DND-41 (cell line): Measurements from ENCODE around the gene SLC40A1.

Source experiments
- ATAC-seq: fragments of 200-7000 bp; cut with Tn5 transposase; 3 replicates; pipeline ENCODE4 v1.9.1; 2021; ENCODE audit warnings: low read depth; ENCODE audit not compliant: insufficient read depth
- DNase-seq: peaks from one replicate; pipeline ENCODE4 v3.0.0-alpha.2; 2020
- H2AFZ ChIP-seq: 2 replicates; pipeline ENCODE4 v1.6.0; 2012; ENCODE audit warnings: low read depth, low read length
- H3K27ac ChIP-seq: 2 replicates; pipeline ENCODE4 v1.5.1; 2012; ENCODE audit warnings: low read length, inconsistent platforms
- H3K27me3 ChIP-seq: fragments of 200-600 bp; sonication (generic); 2 replicates; pipeline ENCODE4 v1.6.0; 2012; ENCODE audit warnings: low read length, mild to moderate bottlenecking, inconsistent platforms; ENCODE audit not compliant: insufficient read depth, poor library complexity
- H3K36me3 ChIP-seq: 2 replicates; pipeline ENCODE4 v1.5.1; 2012; ENCODE audit warnings: low read length, inconsistent platforms; ENCODE audit not compliant: insufficient read depth
- H3K4me1 ChIP-seq: 2 replicates; pipeline ENCODE4 v1.5.1; 2012; ENCODE audit warnings: mild to moderate bottlenecking, low read length; ENCODE audit not compliant: insufficient read depth
- H3K4me2 ChIP-seq: 2 replicates; pipeline ENCODE4 v1.6.0; 2012; ENCODE audit warnings: mild to moderate bottlenecking, moderate library complexity, low read length, inconsistent platforms; ENCODE audit not compliant: insufficient read depth
- H3K4me3 ChIP-seq, 2 experiments: fragments of 200-600 bp in 1 of 2; shearing (Covaris generic) in 1 of 2; 2 replicates each; pipeline ENCODE4 v1.5.1; 2012 to 2016; ENCODE audit warnings: inconsistent platforms in 2 of 2, low read length in 2 of 2, mild to moderate bottlenecking in 2 of 2, low read depth in 1 of 2, moderate library complexity in 1 of 2
- H3K79me2 ChIP-seq: 2 replicates; pipeline ENCODE4 v1.6.0; 2012; ENCODE audit warnings: low read length, inconsistent platforms; ENCODE audit not compliant: insufficient read depth
- H3K9ac ChIP-seq: 2 replicates; pipeline ENCODE4 v1.6.0; 2012; ENCODE audit warnings: low read depth, mild to moderate bottlenecking, inconsistent platforms, low read length, moderate library complexity
- H3K9me3 ChIP-seq: 2 replicates; pipeline ENCODE4 v1.5.1; 2012; ENCODE audit warnings: low read length, moderate library complexity, mild to moderate bottlenecking, inconsistent platforms; ENCODE audit not compliant: insufficient read depth, severe bottlenecking
- H4K20me1 ChIP-seq: 2 replicates; pipeline ENCODE4 v1.6.0; 2012; ENCODE audit warnings: low read length; ENCODE audit not compliant: insufficient read depth
- EZH2 ChIP-seq: IDR thresholded peaks from 3 replicates; pipeline ENCODE4 v1.6.1; 2012; ENCODE audit warnings: borderline replicate concordance, low read depth, mild to moderate bottlenecking, moderate library complexity, low read length, inconsistent platforms; ENCODE audit not compliant: severe bottlenecking
- TF ChIP-seq, protein P1 (sequence below): IDR thresholded peaks from 2 replicates; pipeline ENCODE4 v1.5.1; 2012; ENCODE audit warnings: borderline replicate concordance, low read length, moderate library complexity, mild to moderate bottlenecking; ENCODE audit not compliant: poor library complexity, severe bottlenecking; ENCODE audit errors: extremely low read depth

SLC40A1 gene

DNA sequence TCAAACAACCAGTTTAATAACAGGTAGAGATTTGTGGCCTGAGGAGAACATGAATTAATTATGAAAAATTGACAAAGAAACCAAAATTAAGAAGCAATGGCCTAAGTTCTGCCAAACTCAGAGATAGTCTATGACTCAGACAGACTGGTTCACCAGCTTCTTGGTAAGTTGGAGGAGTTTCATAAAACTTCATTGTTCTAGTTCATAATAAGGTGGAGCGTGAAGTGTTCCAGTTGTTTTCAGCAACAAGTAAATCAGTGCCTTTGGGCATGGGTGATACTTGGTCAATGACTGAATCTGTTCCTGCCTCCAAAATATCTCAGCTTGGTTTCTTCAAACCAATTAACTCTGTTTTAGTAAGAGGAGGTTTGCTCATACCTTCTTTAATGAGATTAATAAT is 40.0 kb downstream of the SLC40A1 start:
- TF ChIP-seq EZH2: no peak
- TF ChIP-seq, protein P1, sequence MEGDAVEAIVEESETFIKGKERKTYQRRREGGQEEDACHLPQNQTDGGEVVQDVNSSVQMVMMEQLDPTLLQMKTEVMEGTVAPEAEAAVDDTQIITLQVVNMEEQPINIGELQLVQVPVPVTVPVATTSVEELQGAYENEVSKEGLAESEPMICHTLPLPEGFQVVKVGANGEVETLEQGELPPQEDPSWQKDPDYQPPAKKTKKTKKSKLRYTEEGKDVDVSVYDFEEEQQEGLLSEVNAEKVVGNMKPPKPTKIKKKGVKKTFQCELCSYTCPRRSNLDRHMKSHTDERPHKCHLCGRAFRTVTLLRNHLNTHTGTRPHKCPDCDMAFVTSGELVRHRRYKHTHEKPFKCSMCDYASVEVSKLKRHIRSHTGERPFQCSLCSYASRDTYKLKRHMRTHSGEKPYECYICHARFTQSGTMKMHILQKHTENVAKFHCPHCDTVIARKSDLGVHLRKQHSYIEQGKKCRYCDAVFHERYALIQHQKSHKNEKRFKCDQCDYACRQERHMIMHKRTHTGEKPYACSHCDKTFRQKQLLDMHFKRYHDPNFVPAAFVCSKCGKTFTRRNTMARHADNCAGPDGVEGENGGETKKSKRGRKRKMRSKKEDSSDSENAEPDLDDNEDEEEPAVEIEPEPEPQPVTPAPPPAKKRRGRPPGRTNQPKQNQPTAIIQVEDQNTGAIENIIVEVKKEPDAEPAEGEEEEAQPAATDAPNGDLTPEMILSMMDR: no peak
- no peak overlapping the region for H3K9ac ChIP-seq
- ATAC-seq (no peak), DNase-seq (no peak)
- H3K36me3 ChIP-seq: no peaks in the 10 kb centered on the region
- no peaks in the 10 kb centered on the region for H3K79me2 ChIP-seq
- H3K27ac ChIP-seq: no peak overlapping the region
- no peaks in the 10 kb centered on the region for H3K27me3 ChIP-seq
- no peak overlapping the region for H3K4me3 ChIP-seq
- no peak overlapping the region for H3K4me2 ChIP-seq
- no peaks in the 10 kb centered on the region for H3K4me1 ChIP-seq
- H3K9me3 ChIP-seq: no peaks in the 10 kb centered on the region
- H4K20me1 ChIP-seq: no peaks in the 10 kb centered on the region
- no peak overlapping the region for H2AFZ ChIP-seq

DNA sequence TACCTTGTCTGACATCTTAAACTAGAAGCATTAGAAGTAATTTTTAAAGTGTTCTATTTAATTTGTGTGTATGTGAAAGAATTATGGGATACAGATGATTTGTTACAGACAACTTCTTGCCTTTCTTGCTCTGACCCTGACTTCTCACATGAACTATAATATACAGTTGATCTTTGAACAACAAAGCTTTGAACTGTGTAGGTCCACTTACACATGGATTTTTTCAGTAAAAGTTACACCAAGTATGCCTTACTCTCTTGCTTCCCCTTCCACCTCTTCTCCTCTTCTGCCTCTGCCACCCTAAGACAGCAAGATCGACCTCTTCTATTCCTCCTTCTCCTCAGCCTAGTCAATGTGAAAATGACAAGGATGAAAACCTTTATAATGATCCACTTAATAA is 42.2 kb downstream of the SLC40A1 start:
- Histone ChIP-seq H3K79me2 (no peaks in the 10 kb centered on the region), H3K4me1 (no peaks in the 10 kb centered on the region), H4K20me1 (no peaks in the 10 kb centered on the region), H3K9me3 (no peaks in the 10 kb centered on the region), H2AFZ (no peak overlapping the region), H3K4me2 (no peak overlapping the region), H3K36me3 (no peaks in the 10 kb centered on the region), H3K9ac (no peak overlapping the region), H3K4me3 (no peak overlapping the region), H3K27ac (no peak overlapping the region), H3K27me3 (no peaks in the 10 kb centered on the region)
- DNase-seq: no peak
- no peak for ATAC-seq
- TF ChIP-seq EZH2: no peak
- TF ChIP-seq, protein P1: no peak

DNA sequence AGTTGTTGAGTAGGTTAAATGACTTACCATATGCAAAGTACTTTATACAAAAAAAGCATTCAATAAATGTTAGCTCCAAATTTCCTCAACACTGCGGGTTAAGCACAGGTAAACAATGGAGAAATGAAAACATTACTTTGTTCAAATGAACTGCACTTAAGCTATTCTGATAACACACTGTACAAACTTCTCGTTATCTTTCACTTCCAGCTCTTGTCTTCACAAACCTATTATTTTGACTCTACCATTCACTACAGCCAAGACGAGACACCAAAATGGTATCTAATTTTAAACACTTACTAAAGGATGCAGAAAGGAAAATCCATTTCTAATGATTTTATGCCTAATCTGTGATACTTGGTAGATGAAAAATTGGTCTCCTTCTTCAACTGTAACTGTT is 43.8 kb downstream of the SLC40A1 start:
- Histone ChIP-seq H4K20me1 (no peaks in the 10 kb centered on the region), H3K4me1 (no peaks in the 10 kb centered on the region), H3K4me2 (no peak overlapping the region), H3K9ac (no peak overlapping the region), H3K36me3 (no peaks in the 10 kb centered on the region), H3K27me3 (no peaks in the 10 kb centered on the region), H3K9me3 (no peaks in the 10 kb centered on the region), H3K27ac (no peak overlapping the region), H3K4me3 (no peak overlapping the region), H3K79me2 (no peaks in the 10 kb centered on the region), H2AFZ (no peak overlapping the region)
- DNase-seq: no peak
- ATAC-seq: no peak
- TF ChIP-seq EZH2: no peak
- TF ChIP-seq, protein P1: no peak
